H1 (cell line): ENCODE measurements around the gene SLU7. TPM values are rescaled to one million over a fixed set of nuclear protein-coding genes. Genes with fewer than 3 reads are reported as not detected.

Source experiments
- CTCF ChIA-PET: fragments of 300-600 bp; sonication (Branson Sonifier 250); formaldehyde crosslinking; loops from one replicate; lab custom pipeline; 2021; ENCODE audit not compliant: partially characterized antibody; lab: Charles Lee
- POLR2A ChIA-PET: fragments of 300-600 bp; sonication (Branson Sonifier 250); formaldehyde crosslinking; loops from one replicate; lab custom pipeline; 2021; ENCODE audit warnings: inconsistent platforms; ENCODE audit not compliant: partially characterized antibody; lab: Charles Lee
- DNase-seq, 2 experiments: peaks; one replicate each; pipeline versions ENCODE4 v3.0.0 to v3.0.0-alpha.2; 2010 to 2022; ENCODE audit warnings: low spot score in 2 of 2, low read depth in 1 of 2, mixed read lengths in 1 of 2
- FAIRE-seq: peaks from 2 replicates; lab custom pipeline; 2011; peaks lifted over from hg19 to GRCh38; lab: Jason Lieb, UNC
- H2AFZ ChIP-seq: 2 replicates; pipeline ENCODE4 v1.8.1; 2012; ENCODE audit warnings: low read length, inconsistent platforms
- H2AK5ac ChIP-seq: 2 replicates; pipeline ENCODE4 v1.6.1; 2013; ENCODE audit warnings: low read depth, low read length
- H2BK120ac ChIP-seq: replicated peaks from 2 replicates; pipeline ENCODE3; 2013; ENCODE audit warnings: low read depth, low read length, inconsistent platforms
- H2BK12ac ChIP-seq: 2 replicates; pipeline ENCODE4 v1.6.1; 2013; ENCODE audit warnings: low read depth, low read length
- H2BK15ac ChIP-seq: 2 replicates; pipeline ENCODE4 v1.6.1; 2013; ENCODE audit warnings: low read length
- H2BK20ac ChIP-seq: 2 replicates; pipeline ENCODE4 v1.6.1; 2013; ENCODE audit warnings: low read length
- H2BK5ac ChIP-seq: 2 replicates; pipeline ENCODE4 v1.6.1; 2013; ENCODE audit warnings: low read depth, low read length
- H3K14ac ChIP-seq: 2 replicates; pipeline ENCODE4 v1.6.1; 2013; ENCODE audit warnings: inconsistent platforms; ENCODE audit not compliant: insufficient read length
- H3K18ac ChIP-seq: 2 replicates; pipeline ENCODE4 v1.6.1; 2013; ENCODE audit warnings: low read length; ENCODE audit errors: extremely low read depth
- H3K23ac ChIP-seq: 2 replicates; pipeline ENCODE4 v1.6.1; 2013; ENCODE audit warnings: inconsistent platforms; ENCODE audit not compliant: insufficient read length
- H3K23me2 ChIP-seq: 2 replicates; pipeline ENCODE4 v1.6.1; 2013; ENCODE audit warnings: low read depth, low read length
- H3K27ac ChIP-seq: 2 replicates; pipeline ENCODE4 v1.6.1; 2011; ENCODE audit warnings: low read depth, low read length, inconsistent platforms
- H3K27me3 ChIP-seq, 4 experiments: replicated peaks in 1 of 4; 1 replicate in 1 of 4; 2 replicates in 3 of 4; pipeline versions ENCODE4 v1.6.1 to v1.8.1; 2011 to 2013; ENCODE audit warnings: low read length in 3 of 4, mild to moderate bottlenecking in 3 of 4, inconsistent platforms in 2 of 4, mixed read lengths in 2 of 4, moderate library complexity in 1 of 4; ENCODE audit not compliant: control insufficient read depth in 3 of 4, insufficient read depth in 3 of 4; ENCODE audit errors: extremely low read depth in 1 of 4
- H3K36me3 ChIP-seq, 4 experiments: 2 replicates each; pipeline versions ENCODE4 v1.6.1 to v1.8.1; 2011 to 2013; ENCODE audit warnings: mild to moderate bottlenecking in 4 of 4, low read length in 3 of 4, moderate library complexity in 2 of 4, control low read depth in 1 of 4, inconsistent platforms in 1 of 4; ENCODE audit not compliant: insufficient read depth in 4 of 4, control insufficient read depth in 2 of 4
- H3K4ac ChIP-seq: replicated peaks from 2 replicates; pipeline ENCODE3; 2013; ENCODE audit warnings: low read length, low read depth, mixed read lengths, inconsistent platforms; ENCODE audit not compliant: insufficient read length
- H3K4me1 ChIP-seq, 4 experiments: replicated peaks in 1 of 4; 1 replicate in 1 of 4; 2 replicates in 3 of 4; pipeline versions ENCODE4 v1.6.1 to v1.8.1; 2011 to 2013; ENCODE audit warnings: low read length in 3 of 4, inconsistent platforms in 2 of 4, mixed read lengths in 1 of 4; ENCODE audit not compliant: insufficient read depth in 4 of 4, control insufficient read depth in 3 of 4
- H3K4me2 ChIP-seq, 2 experiments: 2 replicates each; pipeline versions ENCODE4 v1.6.1 to v1.8.1; 2011 to 2013; ENCODE audit warnings: low read depth in 2 of 2, low read length in 2 of 2, control low read depth in 1 of 2, inconsistent platforms in 1 of 2, mild to moderate bottlenecking in 1 of 2; ENCODE audit not compliant: insufficient read depth in 1 of 2
- H3K4me3 ChIP-seq, 4 experiments: fragments of 200-600, 300-600 bp in 1 of 4; sonication (generic), shearing (Covaris generic), sonication (Bioruptor Twin) in 1 of 4; 2 replicates each; pipeline versions ENCODE4 v1.5.1 to v1.8.1; 2011 to 2016; ENCODE audit warnings: low read length in 4 of 4, low read depth in 3 of 4, control low read depth in 2 of 4, inconsistent platforms in 2 of 4, mild to moderate bottlenecking in 2 of 4, mixed read lengths in 1 of 4, moderate library complexity in 1 of 4; ENCODE audit not compliant: insufficient read depth in 2 of 4; ENCODE audit errors: extremely low read depth in 1 of 4
- H3K56ac ChIP-seq: replicated peaks from 2 replicates; pipeline ENCODE3; 2013; ENCODE audit warnings: low read depth, mild to moderate bottlenecking, mixed read lengths, low read length, inconsistent platforms; ENCODE audit not compliant: insufficient read length
- H3K79me1 ChIP-seq: 2 replicates; pipeline ENCODE4 v1.6.1; 2013; ENCODE audit warnings: low read depth, low read length, control low read depth
- H3K79me2 ChIP-seq, 2 experiments: 2 replicates each; pipeline versions ENCODE4 v1.6.1 to v1.8.1; 2012 to 2013; ENCODE audit warnings: low read length in 2 of 2, mild to moderate bottlenecking in 2 of 2, inconsistent platforms in 1 of 2; ENCODE audit not compliant: insufficient read depth in 2 of 2, control insufficient read depth in 1 of 2
- H3K9ac ChIP-seq, 4 experiments: replicated peaks in 1 of 4; 1 replicate in 1 of 4; 2 replicates in 3 of 4; pipeline versions ENCODE4 v1.6.1 to v1.8.1; 2011 to 2013; ENCODE audit warnings: low read depth in 3 of 4, low read length in 3 of 4, control low read depth in 2 of 4, mild to moderate bottlenecking in 2 of 4, moderate library complexity in 2 of 4, inconsistent platforms in 1 of 4; ENCODE audit errors: extremely low read depth in 1 of 4
- H3K9me3 ChIP-seq, 2 experiments: 2 replicates each; pipeline versions ENCODE4 v1.6.1 to v1.8.1; 2012 to 2013; ENCODE audit warnings: mild to moderate bottlenecking in 2 of 2, moderate library complexity in 2 of 2, control low read depth in 1 of 2, inconsistent platforms in 1 of 2, low read depth in 1 of 2, low read length in 1 of 2, mixed read lengths in 1 of 2; ENCODE audit not compliant: insufficient read depth in 2 of 2
- H4K20me1 ChIP-seq, 2 experiments: replicated peaks in 1 of 2; 2 replicates each; pipeline versions ENCODE3 to v1.8.1; 2011 to 2013; ENCODE audit warnings: inconsistent platforms in 2 of 2, low read length in 2 of 2, mild to moderate bottlenecking in 1 of 2; ENCODE audit not compliant: insufficient read depth in 2 of 2, control insufficient read depth in 1 of 2
- H4K5ac ChIP-seq: 2 replicates; pipeline ENCODE4 v1.6.1; 2013; ENCODE audit warnings: low read length, low read depth, mixed read lengths, inconsistent platforms; ENCODE audit not compliant: insufficient read length
- H4K8ac ChIP-seq: 2 replicates; pipeline ENCODE4 v1.8.0; 2013; ENCODE audit warnings: mild to moderate bottlenecking, moderate library complexity, low read length, inconsistent platforms; ENCODE audit not compliant: insufficient read depth; ENCODE audit errors: extremely low read depth
- H4K91ac ChIP-seq: replicated peaks from 2 replicates; pipeline ENCODE3; 2013; ENCODE audit warnings: low read length, mixed read lengths, inconsistent platforms; ENCODE audit not compliant: insufficient read length
- ATF2 ChIP-seq: IDR thresholded peaks from 2 replicates; pipeline ENCODE4 v1.6.1; 2012; ENCODE audit warnings: low read length, inconsistent platforms
- JUN ChIP-seq: IDR thresholded peaks from 2 replicates; pipeline ENCODE4 v1.6.1; 2011; ENCODE audit warnings: low read depth, mild to moderate bottlenecking, improper control_type of control experiment, low read length
- POLR2AphosphoS5 ChIP-seq: IDR thresholded peaks from 2 replicates; pipeline ENCODE4 v1.6.1; 2011; ENCODE audit warnings: low read depth, low read length
- RAD21 ChIP-seq, 2 experiments: IDR thresholded peaks in 1 of 2; conservative IDR thresholded peaks in 1 of 2; 2 replicates each; pipeline ENCODE4 v1.6.1; 2011; ENCODE audit warnings: low read depth in 2 of 2, low read length in 2 of 2, improper control_type of control experiment in 1 of 2, inconsistent platforms in 1 of 2, mild to moderate bottlenecking in 1 of 2, moderate library complexity in 1 of 2
- RFX5 ChIP-seq: IDR thresholded peaks from 2 replicates; pipeline ENCODE4 v1.6.1; 2011; ENCODE audit warnings: low read depth, low read length, improper control_type of control experiment, borderline replicate concordance
- TAF7 ChIP-seq: optimal IDR thresholded peaks from 2 replicates; pipeline ENCODE3; 2011; ENCODE audit warnings: low read depth, mild to moderate bottlenecking, inconsistent platforms, low read length, moderate library complexity, borderline replicate concordance
- WGBS, 2 experiments: shearing (Covaris generic) in 1 of 2; methylation state at CpG; one replicate each; pipeline versions ENCODE4 v1.1.6 to v1.1.7; 2013 to 2015; ENCODE audit warnings: low lambda C conversion rate in 2 of 2, mixed read lengths in 2 of 2, inconsistent platforms in 1 of 2, low coverage in 1 of 2, missing lambda C conversion rate in 1 of 2; ENCODE audit not compliant: insufficient replicate concordance in 2 of 2, insufficient coverage in 1 of 2, insufficient read length in 1 of 2; ENCODE audit errors: extremely low coverage in 1 of 2, missing lambda C conversion rate in 1 of 2; 5-methylcytosine and 5-hydroxymethylcytosine counted together
- polyA plus RNA-seq, 7 experiments: library from polyadenylated mRNA; depleted of rRNA in 3 of 7; stranded (reverse) in 5 of 7; unstranded in 2 of 7; fragments of >200 nt in 5 of 7; fragments of 200-250 nt in 2 of 7; gene quantifications; 1 replicate in 5 of 7; 2 replicates in 1 of 7; 4 replicates in 1 of 7; pipeline versions ENCODE4 v1.2.1 to v1.2.3, GENCODE V29; 2011 to 2013; ENCODE audit warnings: missing spikeins in 2 of 7, mixed read lengths in 2 of 7
- total RNA-seq: library from RNA; stranded (reverse); fragmentation: NEBNext Ultra II Directional; extraction: Animal tissue kit (Norgen Biotek cat#: 25700); gene quantifications from 2 replicates; pipeline ENCODE4 v1.2.1, GENCODE V29; 2021

Gene SLU7
- total and polyA plus RNA-seq, 2 of the 8 experiments (the other 6 are each of a cell fraction or from before 2014, with no cell fraction given): 6.0 to 34.1 TPM

DNA sequence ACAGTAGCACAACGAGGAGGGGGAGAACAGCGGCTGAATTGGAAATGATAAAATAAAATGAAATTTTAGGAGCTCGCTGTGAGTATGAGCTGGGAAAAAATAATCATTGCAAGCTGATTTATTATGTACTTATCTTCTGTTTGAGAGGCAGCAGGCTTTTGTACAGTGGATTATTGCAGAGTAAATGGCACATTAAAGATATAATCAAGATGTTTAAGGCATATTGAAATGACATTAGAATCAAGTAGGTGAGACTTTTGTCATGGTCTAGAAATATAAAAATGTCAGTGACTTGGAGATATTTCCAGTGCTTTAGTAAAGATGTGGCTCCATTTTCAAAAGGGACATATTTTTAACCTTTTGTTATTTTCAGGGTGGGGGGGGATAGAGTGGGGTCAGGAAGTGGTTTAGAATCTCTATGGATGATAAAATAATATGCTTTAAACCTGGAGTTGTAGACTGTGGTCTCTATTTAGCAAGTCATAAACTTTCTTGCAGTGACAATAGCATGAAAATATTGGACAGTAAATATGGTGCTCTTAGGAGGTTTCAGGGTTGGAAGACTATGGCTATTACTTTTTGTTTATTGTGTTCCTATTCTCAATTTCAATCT is 49.6 kb upstream of the SLU7 start:
- no peaks in the 10 kb centered on the region for H3K36me3 ChIP-seq
- DNase-seq: no peak
- TF ChIP-seq RAD21 (IDR thresholded peaks at IDR 0.05 in 1 of 2, conservative IDR thresholded peaks at IDR 0.05 in 1 of 2; ENCODE audit: low read depth in 2 of 2, low read length in 2 of 2): no peak
- TF ChIP-seq POLR2AphosphoS5: no peak
- no peak for TF ChIP-seq ATF2
- TF ChIP-seq RFX5: no peak
- TF ChIP-seq JUN: no peak
- no peak for TF ChIP-seq TAF7
- TF ChIP-seq, all 59 proteins: peak for 0
- Histone ChIP-seq H3K18ac (no peak overlapping the region), H4K8ac (no peak overlapping the region), H3K4me2 (no peak overlapping the region), H2BK5ac (no peak overlapping the region), H2AK5ac (no peak overlapping the region), H3K9me3 (no peaks in the 10 kb centered on the region), H3K56ac (no peak overlapping the region), H4K91ac (no peak overlapping the region), H3K4me3 (no peak overlapping the region), H2BK20ac (no peak overlapping the region), H3K23me2 (no peaks in the 10 kb centered on the region), H2BK12ac (no peak overlapping the region), H2BK120ac (no peak overlapping the region), H4K5ac (no peak overlapping the region), H3K4me1 (peaks cover 0 to 6% (median 2%) of the 10 kb centered on the region in 4 experiments; a peak in 4 of 7 replicates), H3K23ac (no peak overlapping the region), H3K4ac (no peak overlapping the region), H3K27ac (no peak overlapping the region), H3K9ac (no peak overlapping the region), H3K79me2 (no peaks in the 10 kb centered on the region), H2BK15ac (no peak overlapping the region), H2AFZ (0 out of 2 replicates have a peak overlapping the region, but pooled peaks have one; percentile 93), H3K14ac (no peak overlapping the region), H4K20me1 (no peaks in the 10 kb centered on the region), H3K27me3 (no peaks in the 10 kb centered on the region), H3K79me1 (no peaks in the 10 kb centered on the region)
- CTCF ChIA-PET: interaction anchor here (0.7 to 2.4 kb wide), 2 partner anchors 30 to 1685 kb away, joined by 3 to 11 read pairs; no protein-coding TSS in a partner anchor
- FAIRE-seq: no peak
- WGBS, 2 experiments: 91% methylated on average over 3 of the region's 3 CpGs; no CpG with 5 or more reads in 1 of the 2 experiments
- POLR2A ChIA-PET: interaction anchor here (1.3 kb wide), 1 partner anchor 9 kb away, joined by 4 read pairs; no protein-coding TSS in a partner anchor
